Adipocyte (in vitro differentiated cells): ENCODE results near the gene SIGLECL1.

ENCODE experiments used
- DNase-seq: peaks from one replicate; pipeline ENCODE4 v3.0.0-alpha.2; 2015; ENCODE audit warnings: low read depth
- H3K27me3 ChIP-seq: replicated peaks from 2 replicates; pipeline ENCODE4 v1.7.0; 2013; ENCODE audit warnings: mild to moderate bottlenecking, low read length, moderate library complexity; ENCODE audit not compliant: control insufficient read depth, insufficient read depth
- H3K36me3 ChIP-seq: 2 replicates; pipeline ENCODE4 v1.7.0; 2013; ENCODE audit warnings: low read length, mild to moderate bottlenecking, moderate library complexity; ENCODE audit not compliant: control insufficient read depth, insufficient read depth, severe bottlenecking
- H3K4me1 ChIP-seq: 2 replicates; pipeline ENCODE4 v1.7.0; 2013; ENCODE audit warnings: mild to moderate bottlenecking, low read length, moderate library complexity; ENCODE audit not compliant: control insufficient read depth, insufficient read depth
- H3K4me3 ChIP-seq: 2 replicates; pipeline ENCODE4 v1.7.0; 2013; ENCODE audit warnings: mild to moderate bottlenecking, low read length, moderate library complexity
- H3K9ac ChIP-seq: 2 replicates; pipeline ENCODE4 v1.7.0; 2013; ENCODE audit warnings: mild to moderate bottlenecking, low read length, moderate library complexity
- H3K9me3 ChIP-seq: 2 replicates; pipeline ENCODE4 v1.7.0; 2013; ENCODE audit warnings: mild to moderate bottlenecking, low read length, moderate library complexity; ENCODE audit not compliant: control insufficient read depth

The SIGLECL1 gene

GRCh38 chr19:51305479-51305878 is 54.6 kb downstream of the SIGLECL1 start:
- H3K4me3 ChIP-seq: no peak overlapping the region
- no peak for DNase-seq
- H3K4me1 ChIP-seq: no peaks in the 10 kb centered on the region
- peaks cover 30% of the 10 kb centered on the region for H3K9me3 ChIP-seq
- peaks cover 4% of the 10 kb centered on the region for H3K27me3 ChIP-seq
- no peaks in the 10 kb centered on the region for H3K36me3 ChIP-seq
- H3K9ac ChIP-seq: no peak overlapping the region

- Histone ChIP-seq H3K4me3 (no peak within 1 kb of the TSS), H3K4me1 (no peaks in the 10 kb centered on the region), H3K27me3 (peaks cover 11% of the 10 kb centered on the region), H3K9ac (no peak within 1 kb of the TSS), H3K36me3 (no peaks in the 10 kb centered on the region), H3K9me3 (peaks cover 14% of the 10 kb centered on the region)
- no peak for DNase-seq
Measured at GRCh38 chr19:51311351-51312257, 60.7 kb downstream of the SIGLECL1 start, which contains the start of gene IGLON5. Gene IGLON5 (plus strand): TSS chr19:51311644. CDS start chr19:51311848, 204 bp downstream.

GRCh38 chr19:51316688-51317087 is 65.8 kb downstream of the SIGLECL1 start:
- Histone ChIP-seq H3K4me3 (no peak overlapping the region), H3K27me3 (peaks cover 18% of the 10 kb centered on the region), H3K36me3 (no peaks in the 10 kb centered on the region), H3K9me3 (no peaks in the 10 kb centered on the region), H3K9ac (no peak overlapping the region), H3K4me1 (no peaks in the 10 kb centered on the region)
- DNase-seq: no peak

- peaks cover 14% of the 10 kb centered on the region for H3K27me3 ChIP-seq
- H3K9ac ChIP-seq: no peak overlapping the region
- no peak for DNase-seq
- H3K4me1 ChIP-seq: no peaks in the 10 kb centered on the region
- no peaks in the 10 kb centered on the region for H3K9me3 ChIP-seq
- H3K4me3 ChIP-seq: no peak overlapping the region
- H3K36me3 ChIP-seq: no peaks in the 10 kb centered on the region
Measured at GRCh38 chr19:51317376-51317775, 66.5 kb downstream of the SIGLECL1 start.

- Histone ChIP-seq H3K27me3 (peaks cover 13% of the 10 kb centered on the region), H3K4me3 (no peak overlapping the region), H3K36me3 (no peaks in the 10 kb centered on the region), H3K4me1 (no peaks in the 10 kb centered on the region), H3K9ac (no peak overlapping the region), H3K9me3 (no peaks in the 10 kb centered on the region)
- DNase-seq: no peak
Measured at GRCh38 chr19:51317968-51318367, 67.1 kb downstream of the SIGLECL1 start.
